Urinary bladder (tissue), 4 donors: ENCODE results near the gene SPRED3. TPM values are rescaled to one million over a fixed set of nuclear protein-coding genes. Genes with fewer than 3 reads are reported as not detected.
A peak's percentile ranks its signal among the peaks of the same experiment; 100 is the strongest.

Experiments
- DNase-seq: peaks from one replicate; pipeline ENCODE4 v3.0.0-alpha.2; 2015; ENCODE audit errors: extremely low spot score
- H3K27ac ChIP-seq: one replicate; pipeline ENCODE4 v1.5.1; 2013; ENCODE audit warnings: low read depth, mild to moderate bottlenecking, moderate library complexity
- H3K36me3 ChIP-seq: one replicate; pipeline ENCODE4 v1.6.1; 2013; ENCODE audit warnings: mild to moderate bottlenecking, moderate library complexity; ENCODE audit not compliant: insufficient read depth
- H3K4me1 ChIP-seq: one replicate; pipeline ENCODE4 v1.6.1; 2013; ENCODE audit warnings: mild to moderate bottlenecking, moderate library complexity; ENCODE audit not compliant: insufficient read depth
- H3K4me3 ChIP-seq: one replicate; pipeline ENCODE4 v1.5.1; 2013; ENCODE audit warnings: low read depth, low read length
- WGBS: extraction: QIAGEN DNeasy Blood & Tissue Kit; methylation state at CpG from one replicate; pipeline ENCODE4 v1.1.7; 2013; 5-methylcytosine and 5-hydroxymethylcytosine counted together
- polyA plus RNA-seq: library from polyadenylated mRNA; stranded (reverse); fragments of 200-250 nt; gene quantifications from one replicate; pipeline ENCODE4 v1.2.3, GENCODE V29; 2013
- total RNA-seq: library from RNA; depleted of rRNA; stranded (reverse); fragments of >200 nt; gene quantifications from one replicate; pipeline ENCODE4 v1.2.3, GENCODE V29; 2014
- donor health status: healthy with polysubstance abuse.
- donor health status: healthy.

SPRED3 gene
- total and polyA plus RNA-seq, 2 donors, result 0.05 to 0.72 TPM

DNA sequence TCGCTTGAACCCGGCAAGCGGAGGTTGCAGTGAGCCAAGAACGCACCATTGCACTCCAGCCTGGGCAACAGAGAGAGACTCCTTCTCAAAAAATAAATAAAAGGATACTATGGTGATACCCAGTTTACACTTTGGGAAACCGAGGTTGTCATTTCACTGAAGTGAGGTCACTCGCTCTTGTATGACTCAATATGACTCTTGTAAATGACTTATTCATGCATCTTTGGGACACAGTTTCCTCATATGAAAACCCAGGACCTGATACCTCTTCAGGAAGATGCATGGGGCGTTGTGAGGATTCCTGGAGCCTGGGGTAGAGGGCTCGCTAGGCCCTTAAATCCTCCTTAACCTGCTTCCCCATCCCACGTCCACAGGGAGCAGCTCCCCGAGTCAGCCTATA lies 9.6 kb upstream of the SPRED3 start:
- Histone ChIP-seq H3K36me3 (peaks cover 14% of the 10 kb centered on the region), H3K27ac (no peak overlapping the region), H3K4me1 (no peaks in the 10 kb centered on the region), H3K4me3 (no peak overlapping the region)
- DNase-seq, result no peak
- WGBS, result 93% methylated on average over 10 of the region's 10 CpGs

DNA sequence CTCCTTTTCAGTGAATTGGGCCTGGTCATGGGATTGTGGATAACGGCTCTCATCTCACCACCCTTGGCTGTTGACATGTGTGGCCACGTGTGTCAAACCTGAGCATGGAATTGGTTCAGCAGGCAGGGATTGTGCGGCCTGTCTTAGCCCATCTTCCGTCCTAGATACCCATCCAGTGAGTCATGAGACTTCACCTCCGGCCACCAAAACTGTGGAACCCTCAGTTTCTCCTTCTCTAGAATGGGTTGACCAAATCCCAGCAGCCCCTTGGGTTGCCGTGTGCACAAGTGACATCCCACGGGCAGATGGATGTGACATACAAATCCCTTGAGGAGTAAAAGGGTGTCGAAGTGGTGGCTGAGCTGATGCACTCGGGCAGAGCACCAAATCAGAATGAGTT lies 7.4 kb upstream of the SPRED3 start:
- Histone ChIP-seq H3K36me3 (peaks cover 14% of the 10 kb centered on the region), H3K4me3 (no peak overlapping the region), H3K27ac (no peak overlapping the region), H3K4me1 (no peaks in the 10 kb centered on the region)
- no peak for DNase-seq
- 92% methylated on average over 9 of the region's 9 CpGs for WGBS

DNA sequence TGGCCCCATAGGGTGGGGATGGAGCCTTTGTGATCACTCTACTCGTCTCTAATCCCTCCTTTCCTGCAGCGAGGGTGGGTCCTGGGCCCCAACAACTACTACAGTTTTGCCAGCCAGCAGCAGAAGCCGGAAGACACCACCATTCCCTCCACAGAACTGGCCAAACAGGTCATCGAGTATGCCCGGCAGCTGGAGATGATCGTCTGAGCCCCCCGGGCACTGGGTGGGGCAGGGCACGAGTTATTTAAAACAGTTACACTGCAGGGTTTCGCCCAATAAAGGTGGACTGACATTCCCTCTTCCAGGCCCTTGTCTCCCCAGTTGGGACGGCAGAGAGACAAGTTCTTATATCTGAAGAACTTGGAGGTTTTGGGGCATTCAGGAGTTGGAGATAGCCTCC lies 5.3 kb upstream of the SPRED3 start:
- no peak for DNase-seq
- Histone ChIP-seq H3K36me3 (peaks cover 14% of the 10 kb centered on the region), H3K4me1 (no peaks in the 10 kb centered on the region), H3K4me3 (no peak overlapping the region), H3K27ac (no peak overlapping the region)
- 86% methylated on average over 10 of the region's 10 CpGs for WGBS

DNA sequence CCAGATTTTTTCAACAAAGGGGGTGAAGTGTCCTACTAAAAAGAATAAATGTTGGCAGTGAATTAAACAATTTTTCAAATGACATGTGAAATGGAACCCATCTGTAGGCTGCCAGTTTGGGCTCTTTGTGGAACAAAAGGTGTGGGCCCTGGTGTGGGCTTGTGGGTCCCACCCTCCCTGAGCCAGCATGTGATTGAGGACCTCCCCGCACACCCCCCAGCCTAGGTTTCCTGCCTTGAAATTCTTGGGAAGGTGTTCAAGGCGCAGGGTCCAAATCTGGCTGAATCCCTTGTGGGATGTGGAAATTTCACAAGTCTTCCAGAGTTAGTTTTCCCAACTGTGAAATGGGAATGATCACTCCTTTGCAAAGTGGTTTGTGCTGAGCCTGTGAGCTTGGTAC lies 4.8 kb upstream of the SPRED3 start:
- no peak overlapping the region for H3K4me3 ChIP-seq
- H3K27ac ChIP-seq, result no peak overlapping the region
- peaks cover 14% of the 10 kb centered on the region for H3K36me3 ChIP-seq
- no peaks in the 10 kb centered on the region for H3K4me1 ChIP-seq
- 96% methylated on average over 2 of the region's 2 CpGs for WGBS
- no peak for DNase-seq

DNA sequence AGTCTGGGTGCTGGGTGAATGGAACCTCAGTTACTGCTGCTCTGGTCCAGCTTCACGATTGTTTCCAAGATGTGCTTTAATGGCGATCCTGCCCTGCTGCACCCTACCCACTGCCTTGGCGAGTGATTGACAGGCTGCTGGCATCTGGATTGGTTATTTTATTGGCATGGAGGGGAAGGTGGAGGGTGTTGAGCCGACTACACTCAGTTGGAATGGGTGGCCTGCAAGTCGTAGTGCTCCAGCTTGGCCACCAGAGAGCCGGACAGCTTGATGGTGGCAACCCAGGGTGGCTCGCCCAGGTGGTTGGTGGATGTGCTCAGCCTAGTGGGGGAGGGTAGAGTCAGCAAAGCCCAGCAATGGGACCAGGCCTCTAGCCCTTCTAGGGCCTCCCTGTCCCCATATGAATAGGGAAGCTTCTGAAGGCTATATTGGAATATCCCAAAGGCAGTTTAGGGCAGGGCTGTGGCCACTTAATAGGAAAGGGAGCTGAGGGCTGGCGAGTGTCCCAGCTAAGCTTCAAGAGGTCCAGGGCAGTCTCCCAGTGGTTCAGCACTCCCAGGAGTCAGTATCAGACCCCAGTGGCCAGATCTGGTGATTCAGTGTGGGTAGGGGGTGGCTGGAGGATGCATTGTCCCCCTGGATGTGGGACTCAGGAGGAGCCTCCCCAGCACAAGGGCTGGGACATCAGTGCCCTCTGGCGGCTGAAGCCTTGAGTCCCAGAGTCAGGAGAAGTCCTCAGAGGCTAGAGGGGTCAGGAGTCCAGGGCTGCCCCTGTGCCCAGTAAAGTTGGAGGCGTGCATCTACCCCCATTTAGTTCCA lies 4.1 kb upstream of the SPRED3 start:
- 86% methylated on average over 10 of the region's 10 CpGs for WGBS
- DNase-seq, result no peak
- peaks cover 14% of the 10 kb centered on the region for H3K36me3 ChIP-seq
- H3K27ac ChIP-seq, result no peak overlapping the region
- no peak overlapping the region for H3K4me3 ChIP-seq
- no peaks in the 10 kb centered on the region for H3K4me1 ChIP-seq

DNA sequence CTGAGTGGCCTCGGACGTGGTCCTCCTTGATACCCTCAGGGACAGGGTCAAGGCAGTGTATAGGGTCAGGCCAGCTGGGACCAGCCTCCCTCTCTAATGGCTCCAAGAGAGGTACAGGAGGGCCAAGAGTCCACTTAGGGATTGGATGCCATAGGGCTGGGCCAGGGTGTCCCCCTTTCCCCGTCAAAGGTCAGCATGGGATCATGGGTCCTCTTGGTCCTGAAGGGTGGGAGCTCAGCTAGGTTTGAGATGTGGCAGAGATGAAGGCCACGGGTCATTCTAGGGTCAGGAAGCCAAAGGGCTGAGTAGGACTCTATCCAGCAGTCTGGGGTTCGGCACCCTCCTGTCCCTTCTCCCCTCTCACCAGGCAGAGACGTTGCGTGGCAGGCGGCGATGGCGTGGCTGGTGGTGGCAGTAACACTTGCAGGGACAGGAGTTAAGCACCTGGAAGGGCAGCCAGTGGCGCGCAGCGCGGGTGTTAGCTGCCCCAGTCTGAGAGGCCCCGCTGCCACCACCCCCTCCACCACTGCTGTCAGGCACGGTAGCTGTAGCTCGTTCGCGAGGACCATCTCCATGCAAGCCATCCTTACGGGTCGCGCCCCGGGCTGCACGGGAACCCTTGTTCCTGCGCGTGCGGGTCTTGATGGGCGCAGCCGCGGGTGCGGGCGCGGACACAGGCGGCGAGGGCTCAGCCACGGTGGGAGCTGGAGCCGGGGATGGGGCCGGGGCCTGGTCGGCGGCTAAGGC lies 3.3 kb upstream of the SPRED3 start:
- no peak overlapping the region for H3K4me3 ChIP-seq
- no peaks in the 10 kb centered on the region for H3K4me1 ChIP-seq
- H3K27ac ChIP-seq, result no peak overlapping the region
- 75% methylated on average over 40 of the region's 40 CpGs for WGBS
- no peak for DNase-seq
- peaks cover 14% of the 10 kb centered on the region for H3K36me3 ChIP-seq

DNA sequence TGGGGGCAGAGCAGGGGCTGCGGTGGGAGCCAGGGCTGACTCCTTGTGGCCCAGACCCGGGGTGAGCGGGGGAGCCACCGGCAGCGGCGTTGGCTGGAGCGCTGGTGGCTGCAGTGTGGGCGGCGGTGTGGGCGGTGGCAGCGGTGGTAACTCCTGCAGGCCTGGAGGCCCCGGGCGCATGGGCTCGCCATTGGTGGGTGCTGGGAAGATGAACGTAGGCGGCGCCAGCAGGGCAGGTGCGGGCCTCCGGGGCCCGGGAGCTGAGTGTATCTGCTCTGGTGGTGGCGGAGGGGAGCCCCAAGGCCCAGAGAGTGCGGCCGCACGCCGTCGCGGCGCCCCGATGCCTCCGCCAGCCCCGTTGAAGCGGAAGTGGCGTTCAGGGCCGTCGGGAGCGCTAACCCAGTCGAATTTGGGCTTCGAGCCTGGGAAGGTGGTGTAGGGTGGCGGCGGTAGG lies 2.7 kb upstream of the SPRED3 start:
- Histone ChIP-seq H3K4me3 (no peak overlapping the region), H3K4me1 (no peaks in the 10 kb centered on the region), H3K27ac (no peak overlapping the region), H3K36me3 (peaks cover 13% of the 10 kb centered on the region)
- WGBS, result 52% methylated on average over 40 of the region's 40 CpGs
- DNase-seq, result no peak

DNA sequence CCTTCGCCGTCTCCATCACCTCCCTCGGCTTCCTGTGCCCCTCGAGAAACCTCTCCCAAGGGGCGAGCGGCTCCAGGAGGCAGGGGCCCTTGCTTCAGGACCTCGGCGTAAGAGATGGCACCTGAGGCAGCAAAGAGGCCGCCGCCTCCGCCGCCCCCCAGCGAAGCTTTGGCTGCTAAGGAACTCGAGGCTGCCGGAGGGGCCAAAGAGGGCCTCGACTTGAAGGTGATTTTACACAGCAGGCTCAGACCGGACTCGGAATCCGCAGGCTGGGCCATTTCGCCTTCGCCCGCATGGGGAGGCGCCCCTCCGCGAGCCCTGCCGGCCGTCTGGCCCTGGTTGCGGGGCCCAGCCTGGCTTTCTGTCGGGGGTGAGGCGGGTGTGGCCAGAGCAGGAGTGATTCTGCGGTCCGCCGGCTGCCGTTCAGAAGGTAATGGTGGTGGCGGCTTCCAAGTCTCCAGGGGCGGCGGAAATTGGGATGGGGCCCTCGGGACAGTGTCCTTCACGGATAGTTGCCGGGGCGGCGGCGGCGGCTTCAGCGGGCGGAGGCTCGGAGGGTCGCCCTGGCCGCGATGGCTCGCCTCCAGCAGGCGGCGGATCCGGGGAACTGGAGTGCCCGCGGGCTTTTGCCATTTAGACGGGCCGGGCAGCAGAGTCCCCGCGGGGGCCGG lies 2.1 kb upstream of the SPRED3 start:
- no peak for DNase-seq
- Histone ChIP-seq H3K27ac (no peak overlapping the region), H3K36me3 (peaks cover 9% of the 10 kb centered on the region), H3K4me1 (no peaks in the 10 kb centered on the region), H3K4me3 (no peak overlapping the region)
- WGBS, result 43% methylated on average over 61 of the region's 61 CpGs

DNA sequence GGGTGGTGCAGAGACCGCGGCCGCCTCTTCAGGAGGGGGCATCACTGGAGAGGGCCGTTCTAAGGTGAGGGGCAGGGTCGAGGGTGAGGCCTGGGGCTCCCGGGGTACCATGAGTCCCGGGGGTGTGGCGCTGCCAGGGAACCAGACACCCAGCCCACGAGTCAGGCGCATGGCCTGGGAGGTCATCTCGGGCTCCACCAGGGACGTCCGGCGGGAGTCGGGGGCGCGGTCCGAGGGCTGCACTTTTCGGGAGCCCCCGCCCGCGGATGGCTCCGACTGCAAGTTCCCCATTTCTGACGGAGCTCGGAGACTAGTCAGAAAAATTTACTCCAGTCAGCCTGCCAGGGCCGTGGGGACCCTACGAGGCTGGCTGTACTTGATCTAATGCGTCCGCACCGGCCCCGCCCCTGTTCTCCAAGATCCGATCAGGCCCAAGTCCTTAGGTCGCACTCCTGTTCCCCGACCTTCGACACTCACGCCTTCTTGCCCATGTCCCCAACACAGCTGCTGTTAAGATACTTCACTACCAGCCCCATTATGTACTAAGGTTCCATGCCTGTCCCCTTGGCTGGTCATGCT lies 1.4 kb upstream of the SPRED3 start:
- no peak for DNase-seq
- Histone ChIP-seq H3K4me1 (no peaks in the 10 kb centered on the region), H3K27ac (no peak overlapping the region), H3K36me3 (peaks cover 6% of the 10 kb centered on the region), H3K4me3 (peak overlapping the region; percentile 36)
- WGBS, result 7% methylated on average over 36 of the region's 36 CpGs

DNA sequence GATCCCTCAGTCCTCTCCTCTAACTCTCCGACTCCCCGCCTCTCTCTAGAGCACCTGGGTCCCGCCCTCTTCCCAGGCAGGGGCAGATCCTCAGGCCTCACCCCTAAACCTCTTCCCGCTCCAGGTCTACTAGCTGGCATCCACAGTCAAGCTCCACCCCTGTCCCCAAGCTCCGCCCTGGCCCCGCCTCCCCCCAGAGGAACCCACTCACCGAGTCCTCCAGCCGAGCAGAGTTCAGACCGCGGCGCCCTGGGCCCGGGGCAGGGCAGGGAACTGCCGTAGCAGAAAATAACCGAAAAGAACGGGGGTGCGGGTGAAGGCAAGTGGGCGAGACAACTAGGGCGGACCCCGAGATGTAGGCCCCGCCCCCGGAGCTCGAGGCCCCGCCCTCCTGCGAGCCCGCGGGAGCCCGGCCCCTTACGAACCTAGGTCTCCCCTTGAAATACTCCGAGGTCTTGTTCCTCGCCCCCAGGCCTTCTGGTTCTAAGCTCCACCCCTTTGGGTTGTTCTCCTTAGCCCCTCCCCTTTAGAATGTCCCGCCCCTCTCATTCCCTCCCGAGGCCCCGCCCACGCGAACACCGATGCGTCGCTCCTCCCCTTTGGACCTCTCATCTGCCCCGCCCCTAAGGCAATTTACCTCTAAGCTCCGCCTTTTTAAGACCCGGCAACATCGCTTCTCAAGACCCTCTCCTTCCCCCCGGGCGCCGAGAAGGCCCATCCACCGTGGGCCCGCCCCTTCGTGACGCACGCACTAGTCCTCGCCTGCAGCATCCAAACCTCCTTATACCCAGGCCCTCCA lies 748 bp upstream of the SPRED3 start, which contains the start of gene GGN:
Gene GGN (minus strand): TSS at position 485 of the 799 bp plus-strand sequence. CDS start 773 bp downstream, outside the sequence.
- Histone ChIP-seq H3K27ac (no peak within 1 kb of the TSS), H3K36me3 (peaks cover 6% of the 10 kb centered on the region), H3K4me3 (peak within 1 kb of the TSS; percentile 36), H3K4me1 (no peaks in the 10 kb centered on the region)
- no peak for DNase-seq
- WGBS, result 1% methylated on average over 51 of the region's 51 CpGs

DNA sequence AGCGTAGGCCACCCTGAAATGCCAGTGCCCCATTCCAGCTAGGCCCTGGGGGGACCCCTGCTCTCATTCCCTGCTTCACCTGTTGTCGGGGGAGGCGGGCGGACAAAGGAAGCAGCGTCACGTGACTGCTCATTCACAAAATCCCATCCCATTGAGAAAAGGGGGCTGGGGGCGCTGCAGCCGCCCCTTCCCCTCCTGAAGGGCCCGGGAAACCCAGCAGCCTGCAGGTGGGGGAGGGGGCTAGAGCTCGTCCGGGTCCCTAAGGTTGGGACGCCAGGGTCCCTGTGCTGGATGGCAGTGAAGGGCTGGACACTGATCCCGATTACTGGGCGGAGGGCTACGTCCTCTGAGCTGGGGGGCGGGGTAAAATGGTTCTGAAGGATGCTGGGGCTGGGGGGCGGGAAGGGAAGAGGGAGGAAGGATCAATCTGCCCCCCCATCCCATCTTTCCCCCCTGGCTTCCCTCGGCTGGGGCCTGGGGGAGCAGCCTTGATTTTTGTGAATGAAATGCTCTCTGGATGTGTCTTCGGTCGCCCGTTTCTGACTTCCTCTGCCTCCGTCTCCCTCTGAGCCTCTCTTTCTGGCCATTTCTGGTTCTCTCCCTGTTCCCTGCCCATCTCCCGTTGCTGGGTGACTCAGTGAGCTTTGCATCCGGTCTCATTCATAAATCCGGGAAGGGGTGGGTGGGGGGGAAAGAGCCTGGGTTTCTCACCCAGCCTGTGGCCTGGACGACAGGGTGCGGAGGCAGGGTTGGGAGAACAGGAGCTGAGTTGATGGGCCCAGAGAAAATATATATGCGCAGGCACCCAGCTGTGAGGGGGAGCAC lies 816 bp downstream of the SPRED3 start:
- 5% methylated on average over 28 of the region's 28 CpGs for WGBS
- Histone ChIP-seq H3K4me1 (no peaks in the 10 kb centered on the region), H3K4me3 (peak overlapping the region; percentile 36), H3K27ac (no peak overlapping the region), H3K36me3 (no peaks in the 10 kb centered on the region)
- DNase-seq, result no peak
